ENCODE data around the gene SLC46A1. TPM values are rescaled to one million over a fixed set of nuclear protein-coding genes. Genes with fewer than 3 reads are reported as not detected.

Gene SLC46A1
- total RNA-seq, 1 experiment from 2014 or later: 5.0 TPM

DNA sequence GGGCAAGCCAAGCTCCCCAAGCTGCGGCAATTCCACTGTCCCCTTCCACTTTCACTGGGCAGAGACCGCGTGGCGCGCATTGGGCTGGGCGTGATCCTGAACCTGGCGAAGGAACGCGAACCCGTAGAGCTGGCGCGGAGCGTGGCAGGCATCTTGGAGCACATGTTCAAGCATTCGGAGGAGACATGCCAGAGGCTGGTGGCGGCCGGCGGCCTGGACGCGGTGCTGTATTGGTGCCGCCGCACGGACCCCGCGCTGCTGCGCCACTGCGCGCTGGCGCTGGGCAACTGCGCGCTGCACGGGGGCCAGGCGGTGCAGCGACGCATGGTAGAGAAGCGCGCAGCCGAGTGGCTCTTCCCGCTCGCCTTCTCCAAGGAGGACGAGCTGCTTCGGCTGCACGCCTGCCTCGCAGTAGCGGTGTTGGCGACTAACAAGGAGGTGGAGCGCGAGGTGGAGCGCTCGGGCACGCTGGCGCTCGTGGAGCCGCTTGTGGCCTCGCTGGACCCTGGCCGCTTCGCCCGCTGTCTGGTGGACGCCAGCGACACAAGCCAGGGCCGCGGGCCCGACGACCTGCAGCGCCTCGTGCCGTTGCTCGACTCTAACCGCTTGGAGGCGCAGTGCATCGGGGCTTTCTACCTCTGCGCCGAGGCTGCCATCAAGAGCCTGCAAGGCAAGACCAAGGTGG lies 24.7 kb downstream of the SLC46A1 start:
- DNase-seq (ENCODE audit: low spot score): no peak

DNA sequence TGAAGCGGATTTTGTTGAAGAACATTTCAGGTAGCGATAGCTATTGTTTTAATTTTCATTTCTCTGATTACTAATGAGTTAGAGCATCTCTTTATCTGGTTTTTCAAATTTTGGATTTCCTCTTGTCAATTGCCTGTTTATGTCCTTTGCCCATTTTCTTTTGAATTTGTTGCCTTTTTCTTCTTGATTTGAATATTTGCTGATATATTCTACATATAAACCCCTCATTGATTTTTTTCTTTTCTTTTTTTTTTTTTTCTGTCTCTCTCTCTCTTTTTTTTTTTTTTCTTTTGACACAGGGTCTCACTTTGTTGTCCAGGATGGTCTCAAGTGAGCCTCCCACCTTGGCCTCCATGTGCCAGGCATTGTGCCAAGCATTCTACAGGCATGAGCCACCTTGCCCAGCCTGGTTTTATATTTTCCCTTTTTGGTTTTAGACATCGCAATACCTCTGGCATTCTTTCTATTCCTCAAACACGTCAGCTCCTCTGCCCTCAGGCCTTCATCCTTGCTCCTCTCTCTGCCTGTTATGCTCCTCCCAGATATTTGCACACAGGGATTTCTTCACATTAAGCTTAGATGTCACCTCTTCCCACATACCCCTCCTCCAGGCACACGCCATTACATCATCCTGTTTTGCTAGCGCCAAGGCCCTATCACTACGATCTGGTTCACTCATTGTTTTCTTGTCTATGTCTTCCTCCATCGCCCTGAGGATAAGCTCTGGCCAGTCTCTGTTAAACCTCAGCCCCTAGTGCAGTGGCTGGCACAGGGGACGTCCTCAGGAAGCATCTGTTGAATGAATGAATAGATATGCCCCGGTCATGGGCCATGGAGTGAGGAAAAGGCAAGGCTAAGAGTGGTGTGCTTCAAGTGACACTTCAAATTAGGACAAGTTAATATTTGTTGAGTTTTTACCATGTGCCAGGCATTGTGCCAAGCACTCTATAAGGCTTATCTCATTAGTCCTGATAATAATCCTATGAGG lies 25.9 kb downstream of the SLC46A1 start:
- no peak for DNase-seq (ENCODE audit: low spot score)

DNA sequence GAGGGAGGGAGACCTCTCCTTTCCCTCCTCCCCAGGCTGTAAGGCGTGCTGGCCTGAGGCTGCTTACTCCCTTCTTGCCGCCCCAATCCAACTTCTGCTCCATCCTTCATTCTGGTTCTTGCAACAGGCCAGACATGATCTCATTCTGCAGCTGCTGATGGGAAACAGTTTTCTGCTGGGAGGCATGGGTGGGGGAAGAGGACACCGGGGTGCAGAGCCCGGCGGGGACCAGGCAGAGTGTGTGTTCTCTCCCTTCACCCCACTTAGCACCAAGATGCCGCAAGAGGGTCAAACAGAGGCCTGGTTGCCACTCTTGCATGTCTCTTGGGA lies 33.1 kb downstream of the SLC46A1 start:
- no peak for DNase-seq (ENCODE audit: low spot score)

DNA sequence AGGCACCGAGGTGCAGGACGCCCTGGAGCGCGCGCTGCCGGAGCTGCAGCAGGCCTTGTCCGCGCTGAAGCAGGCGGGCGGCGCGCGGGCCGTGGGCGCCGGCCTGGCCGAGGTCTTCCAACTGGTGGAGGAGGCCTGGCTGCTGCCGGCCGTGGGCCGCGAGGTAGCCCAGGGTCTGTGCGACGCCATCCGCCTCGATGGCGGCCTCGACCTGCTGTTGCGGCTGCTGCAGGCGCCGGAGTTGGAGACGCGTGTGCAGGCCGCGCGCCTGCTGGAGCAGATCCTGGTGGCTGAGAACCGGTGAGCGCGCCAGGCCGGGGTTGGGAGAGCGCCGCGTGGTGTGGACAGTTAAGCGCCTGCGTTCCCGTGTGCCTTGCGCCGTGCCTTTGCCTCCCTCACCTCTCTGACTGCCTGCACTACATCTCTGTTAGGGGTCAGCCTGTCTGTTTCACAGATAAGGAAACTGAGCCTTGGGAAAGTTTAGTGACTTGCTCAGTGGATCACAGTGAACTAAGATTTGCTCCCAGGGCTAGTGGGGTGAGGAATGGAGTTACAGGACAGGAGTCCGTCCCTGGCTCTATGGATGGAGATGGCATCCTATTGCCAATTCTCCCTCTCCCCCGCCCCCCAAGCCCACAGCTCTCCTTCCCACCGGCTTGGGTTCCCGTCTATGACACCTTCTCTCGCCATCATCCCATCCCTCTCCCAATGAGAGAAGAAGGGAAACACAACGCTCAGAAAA lies 33.6 kb downstream of the SLC46A1 start:
- DNase-seq (ENCODE audit: low spot score): no peak

- DNase-seq (ENCODE audit: low spot score): no peak
Measured at GRCh38 chr17:28371245-28372202, 34.5 kb downstream of the SLC46A1 start, which contains the start of gene SARM1. SARM1 (plus strand) TSS chr17:28371694; CDS start chr17:28372033, 339 bp downstream.

DNA sequence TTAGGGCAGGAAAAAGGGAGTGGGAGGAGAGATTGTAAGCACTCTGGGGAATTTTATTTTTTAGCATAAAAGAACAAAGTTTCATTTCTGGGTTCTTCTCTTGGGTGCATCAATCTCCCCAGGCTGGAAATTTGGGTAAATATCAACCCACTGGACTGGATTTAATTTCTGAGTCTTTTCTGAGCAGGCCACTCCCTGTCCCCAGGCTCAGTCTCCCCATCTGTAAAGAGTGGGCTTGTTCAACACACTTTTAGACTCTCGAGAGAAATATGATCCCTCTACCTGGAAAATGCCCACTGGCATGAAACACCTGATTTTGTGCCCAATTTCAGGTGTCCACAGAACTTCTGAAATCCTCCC lies 35.3 kb downstream of the SLC46A1 start:
- DNase-seq (ENCODE audit: low spot score): no peak

DNA sequence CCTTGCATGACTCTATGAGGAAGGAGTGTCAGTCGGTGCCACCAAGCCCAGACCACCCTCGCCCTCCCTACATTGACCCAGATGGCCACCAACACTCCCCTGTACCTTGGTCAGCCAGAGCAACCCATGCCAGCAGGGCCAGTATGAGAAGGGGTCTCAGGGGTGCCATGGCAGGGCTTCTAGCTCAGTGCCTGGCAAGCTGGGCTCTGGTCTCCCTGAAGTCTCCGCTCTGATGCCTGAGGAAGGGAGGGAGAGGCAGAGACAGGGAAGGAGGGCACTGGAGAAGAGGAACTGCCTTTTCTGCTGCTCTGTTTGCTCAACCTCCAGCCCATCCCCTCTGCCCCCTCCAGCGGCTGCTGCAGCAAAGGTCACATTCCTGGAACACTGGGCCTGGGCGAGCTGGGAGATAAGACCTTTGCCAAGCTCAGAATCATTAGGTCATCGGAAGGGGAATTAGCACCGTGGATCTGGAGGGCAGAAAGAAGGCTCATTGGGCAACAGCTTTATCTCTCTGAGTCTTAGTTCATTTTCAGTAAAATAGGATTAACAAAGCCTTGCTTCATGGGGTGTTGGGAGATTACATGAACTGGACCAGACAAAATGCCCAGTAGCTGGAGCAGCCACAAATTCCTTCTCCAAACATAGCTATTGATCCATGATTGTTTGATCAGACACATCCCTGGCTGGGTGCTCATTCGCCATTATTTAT lies 35.8 kb downstream of the SLC46A1 start, which contains the start of gene VTN:
Gene VTN, minus strand, starts transcription at position 273 of the 709 bp plus-strand sequence. Its CDS starts 104 bp downstream, at position 169.
- no peak for DNase-seq (ENCODE audit: low spot score)

DNA sequence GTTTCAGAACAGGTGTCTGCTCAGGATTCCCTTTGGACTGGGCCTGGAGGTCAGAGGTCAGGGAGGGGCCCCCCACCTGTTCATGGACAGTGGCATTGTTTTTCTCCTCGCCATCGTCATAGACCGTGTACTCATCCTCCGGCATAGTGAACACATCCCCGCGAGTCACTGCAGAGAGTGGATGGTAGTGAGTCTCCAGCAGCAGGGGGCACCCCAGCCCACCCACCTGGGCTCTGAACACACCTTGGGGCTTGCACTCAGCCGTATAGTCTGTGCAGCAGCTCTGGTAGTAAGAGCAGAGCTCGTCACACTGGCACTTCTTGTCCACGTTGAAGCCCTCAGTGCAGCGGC lies 36.4 kb downstream of the SLC46A1 start:
- DNase-seq (ENCODE audit: low spot score): no peak

DNA sequence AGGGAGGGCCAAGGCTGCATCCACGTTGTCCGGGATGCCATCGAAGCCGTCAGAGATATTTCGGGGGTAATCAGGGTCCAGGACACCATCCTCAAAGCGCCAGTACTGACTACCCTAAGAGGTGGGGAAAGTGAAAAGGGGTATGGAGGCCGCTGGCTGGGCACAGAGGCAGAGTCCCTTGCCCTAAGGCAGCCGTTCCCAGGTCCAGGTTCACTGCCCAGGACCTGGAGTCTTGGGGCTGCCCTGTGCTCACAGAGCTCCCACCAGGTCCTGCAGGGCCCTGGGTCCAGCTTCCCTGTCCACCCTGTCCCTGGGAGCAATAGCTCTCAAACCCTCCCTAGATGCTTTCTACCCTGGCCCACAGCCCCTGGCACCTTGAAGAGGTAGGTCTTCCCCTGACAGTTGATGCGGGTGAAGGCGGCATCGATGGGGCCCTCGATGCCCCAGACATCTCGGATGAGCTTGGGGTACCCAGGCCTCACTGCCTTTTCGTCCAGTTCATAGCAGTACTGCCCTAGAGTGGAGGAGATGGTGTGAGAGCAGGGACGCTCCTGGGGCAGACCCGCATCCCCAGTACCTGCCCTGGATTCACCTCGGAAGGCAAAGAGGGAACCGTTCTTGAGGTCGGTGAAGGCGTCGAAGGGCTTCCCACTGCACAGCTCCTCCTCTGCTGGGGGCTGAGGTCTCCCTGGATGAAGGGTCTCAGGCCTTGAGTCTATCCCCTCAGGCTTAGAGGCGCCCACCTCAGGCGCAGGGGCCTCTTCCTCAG lies 36.9 kb downstream of the SLC46A1 start:
- no peak for DNase-seq (ENCODE audit: low spot score)

DNA sequence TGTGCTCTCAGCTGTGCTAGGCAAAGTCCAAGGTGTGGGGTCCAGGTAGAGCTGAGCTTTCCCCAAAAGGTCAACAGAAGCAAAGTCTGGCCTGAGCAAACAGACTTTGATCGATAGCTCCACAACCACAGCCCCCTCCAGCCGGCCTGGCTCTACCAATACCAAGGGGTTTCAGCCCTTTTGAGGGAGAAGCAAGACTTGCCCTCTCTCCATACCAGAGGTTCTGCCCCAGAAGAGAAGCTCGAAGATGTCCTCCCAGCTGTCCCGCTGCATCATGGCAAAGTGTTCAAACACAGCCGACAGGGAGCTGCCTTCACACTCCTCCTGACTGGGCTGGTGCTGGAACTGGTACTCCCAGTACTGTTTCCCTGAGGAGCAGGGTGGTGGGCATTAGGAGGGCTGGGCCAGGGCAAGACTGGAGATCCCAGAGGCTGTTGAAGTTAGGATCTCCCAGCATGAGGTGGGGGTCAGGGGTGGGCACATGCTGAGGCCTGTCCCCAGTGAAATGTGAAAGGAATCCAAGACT lies 37.6 kb downstream of the SLC46A1 start:
- no peak for DNase-seq (ENCODE audit: low spot score)

- DNase-seq (ENCODE audit: low spot score): no peak
Measured at GRCh38 chr17:28367641-28368305, 38.2 kb downstream of the SLC46A1 start.

DNA sequence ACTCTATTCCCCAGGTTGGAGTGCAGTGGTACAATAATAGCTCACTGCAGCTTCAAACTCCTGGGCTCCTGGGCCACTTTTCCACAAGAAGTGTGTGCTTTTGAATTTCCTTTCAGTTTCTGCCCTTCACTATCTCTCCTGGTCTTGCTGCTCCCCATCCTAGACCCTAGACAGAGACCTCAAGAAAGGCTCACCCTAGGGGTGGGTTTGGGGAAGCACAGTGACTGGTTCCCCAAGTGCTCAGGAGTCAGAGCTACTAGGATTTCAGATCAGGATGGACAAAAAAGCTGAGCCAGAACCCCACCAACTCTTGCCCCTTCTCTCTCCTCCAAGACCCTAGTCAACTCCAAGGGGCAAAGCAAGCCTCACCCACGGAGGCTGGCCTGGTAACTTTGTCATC lies 39.4 kb downstream of the SLC46A1 start:
- DNase-seq (ENCODE audit: low spot score): no peak

DNA sequence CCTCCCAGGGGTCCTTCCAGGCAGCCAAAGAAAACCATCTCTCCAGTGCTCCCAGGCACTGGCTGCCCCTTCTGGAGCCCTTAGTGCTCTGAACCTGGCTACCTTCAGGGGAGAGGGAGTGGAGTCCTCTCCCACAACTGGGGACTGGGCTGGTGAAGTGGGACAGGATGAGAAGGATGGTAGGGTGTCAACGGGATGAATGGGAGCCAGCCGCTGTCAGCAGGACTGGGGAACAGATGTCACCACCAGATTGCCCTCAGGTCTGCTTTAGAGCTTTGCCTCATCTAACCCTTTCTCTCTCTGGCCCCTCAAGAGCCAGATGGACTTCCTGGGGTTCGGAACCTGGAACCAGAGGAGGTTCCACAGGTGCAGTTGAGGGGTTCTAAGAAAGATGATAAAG lies 40.5 kb downstream of the SLC46A1 start:
- DNase-seq (ENCODE audit: low spot score): no peak

DNA sequence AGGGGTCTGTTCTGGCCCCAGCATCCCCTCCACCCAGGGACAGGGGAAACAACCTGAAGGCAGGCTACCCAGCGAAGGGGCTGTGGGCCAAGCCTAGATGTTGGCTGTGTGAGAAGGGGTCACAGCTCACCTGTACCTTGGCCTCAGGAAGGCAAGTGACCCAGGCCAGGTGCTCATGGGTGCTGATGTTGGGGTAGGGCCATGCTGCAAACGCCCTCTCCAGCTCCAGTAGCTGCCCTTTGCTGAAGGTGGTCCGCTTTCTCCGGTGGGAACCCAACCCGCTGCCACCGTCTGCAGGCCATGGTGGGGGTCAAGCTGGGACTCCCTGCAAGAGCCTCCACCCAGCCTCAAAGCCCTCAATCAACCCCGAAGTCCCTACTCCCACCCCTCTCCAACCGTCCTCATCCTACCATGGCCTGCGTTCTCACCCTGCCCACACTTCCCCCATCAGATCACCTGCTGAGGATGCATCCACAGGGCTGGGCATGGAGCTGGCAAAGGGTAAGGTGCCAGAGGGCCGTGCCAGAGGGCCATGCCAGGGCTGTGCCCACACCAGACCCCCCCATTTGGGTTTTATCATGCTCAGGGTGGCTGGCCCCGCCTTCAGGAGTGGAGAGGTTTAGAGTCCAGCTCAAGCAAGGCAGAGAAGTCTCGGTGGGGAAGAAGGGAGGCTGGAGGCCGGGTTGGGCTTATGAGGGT lies 41.2 kb downstream of the SLC46A1 start, which contains the start of gene SEBOX:
Gene SEBOX, minus strand, starts transcription at position 535 of the 699 bp plus-strand sequence. Its CDS starts 48 bp downstream, at position 487.
- no peak for DNase-seq (ENCODE audit: low spot score)

DNA sequence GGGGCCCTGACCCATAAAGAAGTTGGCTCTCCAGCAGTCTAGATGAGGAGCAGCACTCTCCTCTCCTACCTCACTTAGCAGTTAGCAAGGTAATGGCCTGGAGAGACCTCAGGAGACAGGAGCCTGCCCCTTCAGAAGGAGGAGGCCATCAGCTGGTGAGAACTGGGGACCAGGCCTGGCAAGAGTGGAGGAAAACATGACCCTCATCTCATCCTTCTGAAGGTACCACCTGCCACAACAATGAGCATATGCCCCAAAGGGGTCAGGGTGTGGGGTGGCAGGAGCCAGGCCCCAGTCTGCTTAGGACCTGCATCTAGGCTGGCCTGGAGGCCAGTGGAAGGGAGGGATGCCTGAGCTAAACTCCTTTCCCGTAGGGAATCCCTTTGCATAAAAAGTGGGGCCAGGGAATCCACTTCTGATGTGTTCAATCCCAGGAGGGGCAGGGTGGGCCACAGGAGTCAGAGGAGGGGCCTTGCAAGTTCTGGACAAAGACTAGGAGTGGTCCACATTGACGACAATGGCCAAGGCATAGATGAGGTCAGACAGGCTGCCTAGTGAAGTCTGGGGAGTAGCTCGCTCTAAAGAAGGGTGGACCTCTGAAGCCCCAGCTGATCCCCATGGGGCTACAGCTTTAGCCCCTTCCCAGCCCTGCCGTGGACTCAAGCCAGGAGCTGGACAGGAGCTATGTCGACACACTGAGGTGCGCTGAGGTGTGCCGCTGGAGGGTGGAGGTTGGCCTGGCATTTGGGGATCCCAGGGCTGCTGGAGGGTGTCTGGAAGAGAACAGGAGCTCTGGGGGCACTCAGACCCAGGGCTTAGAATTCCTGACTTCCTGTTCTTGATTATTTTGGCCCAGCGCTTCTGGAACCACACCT lies 42.0 kb downstream of the SLC46A1 start:
- no peak for DNase-seq (ENCODE audit: low spot score)

DNA sequence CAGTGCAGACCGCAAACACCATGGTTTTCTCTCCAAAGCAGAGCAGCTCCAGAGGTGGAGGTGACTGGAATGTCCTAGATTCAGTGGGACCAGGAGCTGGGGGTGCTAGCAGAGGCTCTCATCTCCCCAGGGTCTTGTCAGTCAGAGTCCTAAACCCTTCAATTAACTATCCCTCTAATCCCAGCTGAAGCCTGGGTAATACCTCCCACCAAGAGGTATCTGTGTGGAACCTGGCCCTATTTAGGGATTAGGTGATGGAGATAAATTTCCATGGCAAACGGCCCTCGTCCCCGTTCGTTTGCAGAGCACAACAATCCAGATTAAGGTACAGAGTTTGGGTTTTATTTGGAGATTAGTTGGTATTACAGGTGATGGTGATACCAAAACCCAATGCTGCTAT lies 42.8 kb downstream of the SLC46A1 start:
- DNase-seq (ENCODE audit: low spot score): no peak

DNA sequence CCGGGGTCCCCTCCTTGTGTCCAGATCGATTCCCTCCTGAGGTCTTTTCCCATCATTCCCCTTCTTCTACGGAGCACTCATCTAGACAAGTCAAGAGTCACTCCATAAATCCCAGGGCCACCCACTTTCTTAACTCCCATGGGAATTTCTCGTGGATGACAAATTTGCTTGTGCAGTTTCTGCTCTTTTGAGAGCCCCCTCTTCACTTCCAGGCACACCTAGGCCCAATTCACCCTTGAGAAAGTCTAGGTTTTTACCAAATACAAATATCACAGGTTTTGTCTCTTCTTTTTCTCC lies 48.2 kb downstream of the SLC46A1 start:
- DNase-seq (ENCODE audit: low spot score): no peak
